Stimulated activated CD4-positive, alpha-beta T cell treated with anti-CD3 and anti-CD28 coated beads, Interleukin-1b, Interleukin-23, amount 100 ng/mL, for 4 hours (primary cell): Measurements from ENCODE around the gene IMMP2L.
"Not testable (repeated sequence)": the region's sequence is repeated elsewhere in the genome, so short reads cannot be mapped to it uniquely, and the experiment has no call there.

ENCODE experiments used
- DNase-seq, 2 donors: peaks; one replicate each; pipeline ENCODE4 v3.0.0-alpha.2; 2020; ENCODE audit warnings: low read depth in 2 of 2

The IMMP2L gene

DNA sequence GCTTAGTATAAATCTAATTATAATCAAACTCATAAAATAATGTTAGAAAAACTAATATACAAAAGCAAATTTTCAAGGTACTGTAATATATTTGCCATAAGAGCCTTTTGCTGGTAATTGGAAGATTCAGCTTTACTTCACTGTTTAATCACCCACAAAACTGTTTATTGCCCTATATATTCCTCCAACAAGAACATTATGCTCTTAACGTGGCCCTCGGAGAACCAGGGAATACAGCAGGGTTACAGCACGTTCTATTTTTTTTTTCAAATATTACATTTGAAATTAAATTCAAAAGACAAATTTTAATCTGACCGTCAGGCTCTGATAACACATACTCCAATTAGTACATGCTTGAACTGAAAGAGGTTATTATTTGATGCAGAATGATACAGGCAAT is 807.6 kb downstream of the IMMP2L start:
- DNase-seq, result no peak

DNA sequence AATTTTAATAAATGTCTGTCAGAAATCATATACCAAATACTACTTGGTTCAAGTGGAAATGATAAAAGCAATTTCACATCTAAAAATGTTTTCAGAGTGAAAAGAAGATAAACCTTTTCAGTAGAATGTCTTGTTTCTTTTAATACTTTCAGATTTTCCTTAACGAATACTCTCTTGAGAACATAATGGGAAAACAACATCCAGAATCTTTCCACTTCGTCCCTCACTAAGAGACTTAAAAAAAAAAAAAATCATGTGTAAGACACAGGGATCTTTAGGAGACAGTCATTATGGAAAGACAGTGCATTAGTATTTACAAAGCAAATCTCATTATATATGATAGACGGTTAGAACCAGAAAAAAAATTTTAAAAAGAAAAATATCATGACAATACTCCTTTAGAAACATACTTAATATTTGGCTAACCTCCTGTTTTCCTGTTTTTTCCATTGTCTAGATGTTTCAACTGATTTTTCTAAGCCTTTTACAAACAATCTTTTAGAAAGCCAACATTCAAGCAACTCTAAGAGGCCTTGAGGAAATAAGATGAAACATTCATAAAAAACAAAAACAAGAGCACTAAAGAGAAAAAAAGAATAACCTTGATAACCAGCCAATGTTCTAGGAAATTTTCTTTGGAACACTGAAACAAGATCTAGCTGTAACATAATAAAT is 811.2 kb downstream of the IMMP2L start:
- DNase-seq, result no peak

- no peak for DNase-seq
Measured at GRCh38 chr7:110733221-110733620, 829.1 kb downstream of the IMMP2L start.

DNA sequence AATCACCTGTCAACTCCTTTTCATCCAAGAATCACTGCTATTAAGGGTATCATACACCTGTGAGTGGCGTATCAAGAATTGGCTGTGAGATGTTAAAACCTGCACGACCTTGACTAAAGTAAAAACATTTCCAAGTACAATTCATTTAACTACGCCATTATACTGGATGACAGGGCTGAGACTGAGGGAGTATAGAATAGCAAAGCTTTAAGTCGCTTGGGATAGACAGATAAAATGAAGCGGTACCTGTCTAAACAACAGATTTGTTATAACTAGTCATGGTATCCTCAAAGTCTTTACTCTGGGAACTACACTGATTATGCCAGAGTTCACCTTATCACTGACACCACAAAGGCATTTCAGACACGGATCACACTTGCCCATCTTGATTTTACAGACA is 837.5 kb downstream of the IMMP2L start:
- no peak for DNase-seq

DNA sequence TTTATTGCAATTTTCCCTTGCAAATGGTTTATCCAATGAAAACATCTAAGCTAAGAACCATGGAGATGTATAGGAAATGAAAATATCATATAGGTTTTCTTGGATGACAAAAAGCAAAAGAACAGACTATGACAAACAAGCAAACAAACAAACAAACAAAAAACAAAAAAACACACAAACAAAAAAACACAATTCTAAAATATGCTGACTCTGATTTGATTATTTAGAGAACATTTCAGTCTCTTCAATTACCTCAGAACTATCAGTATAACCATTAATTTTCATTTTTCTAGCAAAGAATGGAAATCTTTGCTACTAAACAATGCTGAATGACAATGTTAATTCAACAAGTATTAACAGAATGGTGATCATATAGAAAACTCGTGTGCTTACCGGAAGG is 840.9 kb downstream of the IMMP2L start:
- no peak for DNase-seq

DNA sequence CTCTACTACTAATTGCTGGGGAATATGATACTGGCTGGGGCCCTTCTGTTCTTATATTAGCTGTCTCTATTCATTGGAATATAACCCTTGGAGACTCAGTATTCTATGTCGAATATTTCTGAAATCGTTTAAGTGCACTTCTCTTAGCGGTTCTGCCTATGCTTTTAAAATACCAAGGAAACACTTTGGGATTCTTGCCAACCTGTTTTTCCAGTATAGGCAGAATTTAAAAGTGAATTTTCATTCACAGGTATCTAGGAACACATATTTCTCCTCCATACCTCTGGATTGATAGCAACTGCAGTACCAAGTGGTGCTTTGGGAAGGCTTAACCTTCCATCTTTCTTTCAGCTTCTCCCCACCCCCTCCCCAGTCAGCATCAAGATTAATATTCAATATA is 841.7 kb downstream of the IMMP2L start:
- DNase-seq, result no peak

DNA sequence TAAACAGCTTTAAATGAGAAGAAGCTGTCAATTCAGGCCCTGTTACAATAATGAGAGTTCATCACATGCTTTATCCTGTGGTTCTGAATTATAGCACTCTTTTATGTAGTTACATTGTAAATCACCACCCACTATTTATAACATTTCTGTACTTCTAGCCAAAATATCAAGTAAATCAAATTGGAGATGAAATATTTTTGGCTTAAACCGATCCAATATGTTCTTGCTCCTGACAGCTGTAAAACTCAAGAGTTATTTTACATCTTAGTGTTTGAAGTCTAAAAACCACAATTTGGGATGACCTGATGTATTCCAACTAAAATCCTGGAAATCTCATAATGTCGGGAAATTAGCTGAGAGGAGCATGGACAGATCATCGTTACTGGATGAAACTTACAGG is 842.6 kb downstream of the IMMP2L start:
- no peak for DNase-seq

- no peak for DNase-seq
Measured at GRCh38 chr7:110718503-110719205, 843.6 kb downstream of the IMMP2L start.

DNA sequence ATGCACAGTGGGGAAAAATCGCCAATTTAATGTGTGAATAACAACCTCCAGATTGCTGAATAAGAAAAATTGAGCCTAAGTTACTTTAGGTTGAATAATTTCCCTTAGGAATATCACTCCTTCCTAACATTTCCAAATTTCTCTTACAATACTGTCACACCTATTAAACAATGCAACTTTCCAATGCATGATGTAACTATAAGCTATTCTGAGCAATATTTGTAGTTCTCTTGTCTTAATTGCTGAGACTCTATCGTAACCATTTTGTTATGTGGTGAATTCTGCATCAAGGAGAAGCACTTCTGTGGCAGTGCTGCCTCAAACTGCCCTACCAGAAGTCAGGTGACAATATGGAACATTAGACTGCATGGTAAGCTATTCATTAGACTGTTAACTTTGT is 858.1 kb downstream of the IMMP2L start:
- DNase-seq, result no peak

- no peak for DNase-seq
Measured at GRCh38 chr7:110698576-110698975, 863.7 kb downstream of the IMMP2L start.

GRCh38 chr7:110693344-110693743 is 868.9 kb downstream of the IMMP2L start:
- DNase-seq, result no peak

DNA sequence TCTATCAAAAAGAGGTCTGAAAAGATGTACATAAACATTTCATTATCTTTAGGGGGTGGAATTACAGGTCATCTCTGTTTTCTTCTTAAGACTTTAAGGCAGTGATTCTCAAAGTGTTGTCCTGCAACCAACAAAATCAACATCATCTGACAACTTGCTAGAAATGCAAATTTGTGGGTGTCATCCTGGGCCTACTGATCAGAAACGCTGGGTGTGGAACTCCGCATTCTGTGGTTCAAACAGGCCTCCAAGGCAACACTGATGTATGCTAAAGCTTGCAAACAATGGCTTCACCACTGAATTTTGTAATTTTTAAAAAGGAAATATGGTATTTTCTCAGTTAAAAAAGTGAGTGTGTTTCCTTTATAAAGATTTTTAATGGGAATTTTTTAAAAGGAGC is 873.4 kb downstream of the IMMP2L start:
- DNase-seq, result no peak

- DNase-seq, result no peak
Measured at GRCh38 chr7:110685899-110686298, 876.4 kb downstream of the IMMP2L start.

DNA sequence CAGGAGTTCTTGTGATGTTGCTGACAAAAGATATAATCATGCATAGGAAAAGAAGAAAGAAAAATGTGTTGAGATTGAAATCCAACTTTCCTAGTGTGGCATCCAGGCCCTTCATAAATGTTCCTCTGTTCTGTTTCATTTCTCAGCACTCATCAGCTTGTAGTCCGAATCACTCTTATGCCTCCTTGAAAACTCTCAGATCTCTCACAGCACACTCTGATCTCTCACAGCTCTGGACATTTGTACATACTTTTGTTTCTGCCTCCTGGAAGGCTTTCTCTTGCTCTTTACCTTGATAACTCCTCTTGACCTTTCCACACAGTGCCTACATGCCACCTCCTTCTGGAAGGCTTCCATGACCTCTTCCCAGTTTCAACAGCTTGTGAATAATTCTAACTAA is 880.4 kb downstream of the IMMP2L start:
- no peak for DNase-seq

DNA sequence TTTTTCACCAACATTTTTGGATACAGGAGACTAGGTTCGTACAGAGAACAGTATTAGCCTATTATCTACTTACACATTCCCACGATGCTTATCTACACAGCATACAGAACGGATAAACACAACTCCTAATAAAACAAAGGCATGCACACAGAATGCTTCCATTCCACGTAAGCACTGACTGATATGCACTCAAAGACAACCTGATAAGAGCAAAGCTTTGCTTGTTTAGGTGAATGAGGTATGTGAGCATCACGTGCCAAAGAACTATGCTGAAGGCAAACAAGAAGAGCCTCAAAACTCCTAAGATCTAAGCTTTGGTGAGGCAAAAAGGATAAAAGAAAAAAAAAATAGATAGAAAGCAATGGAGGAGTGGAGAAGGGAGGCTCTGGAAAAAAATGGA is 884.9 kb downstream of the IMMP2L start:
- no peak for DNase-seq

- no peak for DNase-seq
Measured at GRCh38 chr7:110676785-110677184, 885.5 kb downstream of the IMMP2L start.

GRCh38 chr7:110675383-110676103 is 886.7 kb downstream of the IMMP2L start:
- DNase-seq, result no peak

- no peak for DNase-seq
Measured at GRCh38 chr7:110673148-110673547, 889.1 kb downstream of the IMMP2L start.

DNA sequence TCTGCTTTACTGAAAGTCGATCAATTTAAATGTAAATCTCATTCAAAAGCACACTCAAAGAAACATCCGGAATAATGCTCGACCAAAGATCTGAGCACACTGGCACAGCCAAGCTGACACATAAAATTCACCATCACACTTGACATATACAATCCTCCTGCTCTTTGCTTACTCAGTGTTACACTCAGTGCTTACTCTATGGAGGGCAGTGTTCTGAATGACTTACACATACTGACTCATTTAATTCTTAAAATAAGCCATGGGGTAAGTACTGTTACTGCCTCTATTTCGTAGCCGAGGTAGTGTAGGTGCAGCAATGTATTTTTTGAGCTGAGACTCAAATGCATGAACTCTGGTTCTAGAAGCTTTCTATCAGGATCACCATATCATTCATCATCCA is 892.9 kb downstream of the IMMP2L start:
- DNase-seq, result no peak

DNA sequence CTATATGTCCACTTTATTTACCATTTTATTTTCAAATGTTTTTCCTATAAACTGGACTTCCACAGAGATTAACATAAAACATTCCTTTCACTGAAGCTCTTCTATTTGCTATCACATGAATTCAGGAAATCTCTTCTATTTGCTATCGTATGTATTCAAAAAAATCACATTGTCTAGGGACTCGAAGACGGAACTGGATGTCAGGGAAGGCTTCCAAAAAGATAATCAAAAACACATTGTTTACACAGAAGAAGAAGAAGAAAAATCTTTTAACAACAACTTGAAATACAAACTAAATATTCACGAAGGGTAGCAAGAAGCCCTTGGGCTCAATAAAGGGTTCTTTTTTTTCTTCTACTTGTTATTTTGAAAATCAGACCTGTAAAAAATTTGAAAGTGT is 897.5 kb downstream of the IMMP2L start:
- DNase-seq, result no peak

- not testable (repeated sequence) for DNase-seq
Measured at GRCh38 chr7:110660637-110661036, 901.7 kb downstream of the IMMP2L start.

- DNase-seq, result no peak
Measured at GRCh38 chr7:110650328-110650727, 912.0 kb downstream of the IMMP2L start.

DNA sequence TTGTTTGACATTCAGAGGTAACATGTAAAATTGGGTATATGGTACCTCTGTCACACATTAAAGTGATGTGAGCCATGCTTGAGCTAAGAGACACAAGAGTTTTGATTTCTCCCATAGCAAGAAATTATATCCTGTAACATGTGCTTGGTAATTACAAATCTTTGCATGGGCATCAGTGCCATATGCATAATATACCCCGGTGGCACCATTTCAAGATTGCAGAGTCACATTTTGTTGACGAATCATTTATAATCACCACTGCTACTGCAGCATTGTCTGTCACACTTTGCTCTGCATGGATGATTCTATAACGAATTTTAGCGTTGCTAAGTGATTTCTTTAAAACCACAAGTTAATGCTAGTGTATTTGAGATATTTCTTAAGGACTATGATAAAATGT is 915.0 kb downstream of the IMMP2L start:
- no peak for DNase-seq
